NOMO-1 treated with dmso at 0.1 percent for 144 hours (cell line): ENCODE results near the gene PHLPP1.
A peak's percentile ranks its signal among the peaks of the same experiment; 100 is the strongest.

Experiments used
- DNase-seq: peaks from one replicate; lab custom pipeline; 2025; ENCODE audit not compliant: unreplicated experiment; lab: John Stamatoyannopoulos, UW

The PHLPP1 gene

GRCh38 chr18:62771494-62772270 is 56.3 kb downstream of the PHLPP1 start:
- DNase-seq: no peak

DNA sequence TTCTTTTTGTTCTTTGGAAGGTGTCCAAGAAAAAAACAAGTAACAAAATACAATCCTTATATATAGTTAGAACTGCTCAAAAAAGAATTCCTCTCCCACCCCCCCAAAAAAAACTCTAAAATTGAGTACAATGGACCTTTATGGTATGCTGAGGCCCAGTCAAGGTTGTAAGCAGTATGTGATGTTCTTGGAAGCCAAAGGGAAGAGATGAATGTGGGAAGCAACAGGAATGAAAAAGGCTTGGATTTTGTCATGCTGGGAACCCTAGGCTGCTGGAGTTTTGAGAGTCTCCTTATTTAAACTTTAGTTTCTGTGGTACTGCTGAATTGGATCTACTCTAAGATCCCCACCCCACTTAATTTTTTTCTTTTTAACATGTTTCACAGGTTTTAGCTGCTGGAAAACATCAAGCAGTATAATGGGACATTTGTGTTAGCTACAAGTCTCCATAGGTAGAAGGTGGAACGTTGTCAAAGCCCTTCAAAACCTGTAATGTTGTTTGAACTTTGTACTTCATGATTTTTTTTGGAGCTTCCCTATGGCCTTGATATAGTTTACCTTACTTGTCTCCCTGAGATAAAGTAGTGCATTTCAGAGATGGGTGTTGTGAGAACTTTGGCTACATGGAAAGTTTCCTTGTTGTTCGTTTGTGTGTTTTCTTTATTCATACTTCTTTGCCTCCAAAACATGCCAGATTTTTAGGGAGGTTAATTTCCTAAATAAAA is 57.7 kb downstream of the PHLPP1 start:
- DNase-seq: no peak

- DNase-seq: no peak
Observed at GRCh38 chr18:62773691-62774090, 58.4 kb downstream of the PHLPP1 start.

GRCh38 chr18:62776024-62776570 is 60.8 kb downstream of the PHLPP1 start:
- no peak for DNase-seq

- DNase-seq: no peak
Observed at GRCh38 chr18:62777814-62778213, 62.5 kb downstream of the PHLPP1 start.

GRCh38 chr18:62778976-62779869 is 63.9 kb downstream of the PHLPP1 start:
- no peak for DNase-seq

- DNase-seq: no peak
Observed at GRCh38 chr18:62781262-62781661, 65.9 kb downstream of the PHLPP1 start.

GRCh38 chr18:62781893-62782292 is 66.6 kb downstream of the PHLPP1 start:
- DNase-seq: peak; percentile 18

- peak; percentile 6 for DNase-seq
Observed at GRCh38 chr18:62784338-62784965, 69.1 kb downstream of the PHLPP1 start.

- no peak for DNase-seq
Observed at GRCh38 chr18:62784966-62785413, 69.6 kb downstream of the PHLPP1 start.

GRCh38 chr18:62786689-62787088 is 71.3 kb downstream of the PHLPP1 start:
- no peak for DNase-seq

DNA sequence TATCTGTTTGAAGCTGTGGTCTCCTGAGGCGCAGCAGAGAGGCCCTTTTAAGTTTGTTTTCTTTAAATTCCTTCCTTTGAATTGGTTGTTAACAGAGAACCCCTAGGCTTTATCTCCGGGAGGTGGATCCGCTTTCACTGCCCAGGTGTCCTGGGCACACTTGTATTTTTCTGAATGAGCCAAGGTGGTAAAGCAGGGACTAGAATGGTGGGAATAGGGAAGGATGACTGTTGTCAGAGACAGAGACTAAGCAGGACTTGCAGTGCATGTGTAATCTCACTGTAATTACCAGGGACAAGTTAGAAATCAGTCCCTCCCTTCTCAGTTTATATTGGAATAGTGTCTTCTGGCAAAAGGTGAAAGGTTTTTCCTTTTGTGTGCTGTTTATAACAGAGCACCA is 72.8 kb downstream of the PHLPP1 start:
- DNase-seq: no peak

GRCh38 chr18:62788876-62789275 is 73.5 kb downstream of the PHLPP1 start:
- no peak for DNase-seq

DNA sequence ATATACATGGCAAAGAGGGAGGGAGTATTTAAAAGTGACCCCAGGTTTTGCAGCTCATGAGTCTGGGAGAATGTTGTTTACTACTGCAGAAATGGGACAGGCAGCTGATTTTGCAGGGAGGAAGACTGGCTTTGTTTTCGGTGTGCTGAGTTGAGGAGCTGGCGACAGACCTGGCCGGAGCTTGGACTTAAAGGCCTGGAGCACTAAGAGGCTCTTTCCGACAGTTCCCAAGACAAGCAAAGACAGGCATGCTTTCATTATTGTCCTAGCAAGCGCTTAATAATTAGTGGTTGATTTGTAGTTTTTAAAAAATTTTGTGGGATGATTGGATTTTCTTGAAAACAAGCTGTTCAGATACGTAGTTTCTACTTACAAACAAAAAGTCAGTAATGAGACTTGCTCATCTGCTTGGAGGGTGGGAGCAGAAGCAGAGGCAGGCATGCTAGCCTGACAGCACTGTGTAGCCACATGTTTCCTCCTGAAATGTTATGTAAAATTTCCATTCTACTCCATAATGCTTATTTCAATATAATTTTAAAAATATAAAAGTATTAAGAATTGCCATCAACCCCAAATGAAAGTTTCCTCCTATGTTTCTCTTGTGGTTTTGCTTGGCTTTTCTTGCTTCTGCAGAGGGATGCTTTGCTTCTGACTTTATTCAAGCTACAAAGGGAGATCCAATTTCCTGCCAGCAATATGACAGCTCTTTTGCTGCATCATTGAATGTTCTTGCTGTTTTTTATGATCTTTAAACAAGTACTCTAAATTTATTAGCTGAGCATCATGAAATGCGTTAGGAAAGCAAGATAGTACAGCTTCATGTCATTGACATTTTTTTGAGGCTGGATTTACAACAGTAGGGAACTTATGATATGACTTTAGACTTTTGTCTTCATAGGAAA is 75.8 kb downstream of the PHLPP1 start:
- no peak for DNase-seq

GRCh38 chr18:62792016-62792415 is 76.7 kb downstream of the PHLPP1 start:
- DNase-seq: no peak

DNA sequence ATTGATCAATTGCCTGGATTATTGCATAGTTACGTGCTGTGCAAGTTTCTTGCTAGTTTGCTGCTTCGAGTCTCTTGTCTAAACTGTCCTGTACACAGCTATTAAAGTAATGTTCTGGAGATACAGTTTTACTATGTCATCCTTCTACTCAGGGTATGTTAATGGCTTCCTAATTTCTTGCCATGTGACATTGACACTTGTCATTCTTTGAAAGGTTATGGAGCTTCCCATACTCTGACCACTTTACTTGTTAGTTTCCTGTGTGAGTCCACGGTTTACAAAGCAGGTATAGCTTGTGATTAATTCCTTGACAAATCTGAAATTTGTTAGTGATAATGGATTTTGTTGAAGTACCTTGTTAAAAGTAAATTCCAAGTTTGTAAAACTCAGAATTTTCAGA is 80.5 kb downstream of the PHLPP1 start:
- DNase-seq: no peak

DNA sequence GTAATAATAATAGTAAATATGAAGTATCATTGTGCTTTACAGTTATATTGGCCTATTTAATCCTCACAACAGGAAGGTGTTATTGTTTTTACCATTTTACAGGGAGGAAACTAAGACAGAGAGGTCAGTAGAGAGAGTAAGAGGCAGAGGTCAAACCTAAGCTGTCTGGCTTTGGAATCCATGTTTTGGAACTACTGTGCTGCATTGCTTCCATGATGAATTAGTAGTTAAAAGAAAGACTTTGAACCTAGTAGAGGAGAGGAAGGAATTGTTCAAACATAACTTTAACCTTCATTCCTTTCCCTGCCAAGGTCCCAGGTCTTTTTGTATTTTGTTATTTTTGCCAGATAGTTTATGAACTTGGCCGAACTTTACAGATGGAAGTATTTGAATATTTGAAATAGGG is 80.9 kb downstream of the PHLPP1 start:
- DNase-seq: no peak

GRCh38 chr18:62797329-62797728 is 82.0 kb downstream of the PHLPP1 start:
- peak; percentile 43 for DNase-seq

DNA sequence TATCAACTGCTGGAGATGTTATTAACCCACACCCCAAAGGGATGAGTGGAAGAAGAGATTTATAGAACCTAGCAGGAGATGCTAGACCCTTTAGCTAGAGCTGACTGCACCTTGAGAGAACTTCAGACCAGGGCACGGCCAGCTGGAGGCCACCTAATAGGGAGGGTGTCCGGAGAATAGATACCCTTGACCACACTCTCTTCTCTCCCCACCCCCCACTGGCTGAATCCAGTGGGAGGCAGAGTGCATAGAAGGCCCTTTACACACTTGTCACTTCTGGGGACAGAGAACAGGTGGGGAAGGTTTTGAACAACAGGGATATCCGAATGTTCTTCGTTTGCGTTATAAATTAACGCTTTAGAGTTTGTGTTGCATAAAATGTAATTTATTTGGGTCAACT is 84.6 kb downstream of the PHLPP1 start:
- no peak for DNase-seq

DNA sequence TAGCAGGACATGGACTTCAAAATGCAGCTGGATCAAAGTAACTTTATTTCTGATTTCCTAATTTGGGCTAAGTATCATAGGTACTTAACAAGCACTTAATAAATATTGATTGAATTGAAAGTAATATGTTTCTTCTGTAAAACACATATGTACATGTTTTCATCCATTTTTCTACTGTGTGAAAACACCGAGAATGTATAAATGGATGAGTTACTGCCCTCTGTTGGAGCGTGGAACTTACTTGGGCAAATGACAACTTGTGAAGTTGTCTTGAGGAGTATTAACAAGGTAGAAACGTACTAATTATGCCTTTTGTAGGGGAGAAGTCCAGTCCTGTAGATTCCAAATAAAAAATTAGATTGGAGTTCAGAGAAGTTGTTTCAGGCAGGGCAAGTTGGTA is 87.2 kb downstream of the PHLPP1 start:
- peak; percentile 0 for DNase-seq
